Activated naive CD4-positive, alpha-beta T cell treated with anti-CD3 and anti-CD28 coated beads, Interleukin-2, amount 50 U/mL, for 24 hours (primary cell): ENCODE measurements around the gene CACNA1I.

Experiments used
- H3K27ac Mint-ChIP-seq: one replicate; pipeline ENCODE4 v1.8.0; 2021; ENCODE audit warnings: mild to moderate bottlenecking, mixed read lengths
- H3K27me3 Mint-ChIP-seq: one replicate; pipeline ENCODE4 v1.8.0; 2021; ENCODE audit warnings: mixed read lengths
- H3K36me3 Mint-ChIP-seq: one replicate; pipeline ENCODE4 v1.8.0; 2021; ENCODE audit warnings: mixed read lengths
- H3K4me1 Mint-ChIP-seq: one replicate; pipeline ENCODE4 v1.8.0; 2021; ENCODE audit warnings: mixed read lengths
- H3K4me3 Mint-ChIP-seq: one replicate; pipeline ENCODE4 v1.8.0; 2021; ENCODE audit warnings: mild to moderate bottlenecking, mixed read lengths
- H3K9me3 Mint-ChIP-seq: one replicate; pipeline ENCODE4 v1.8.0; 2021; ENCODE audit warnings: mixed read lengths

CACNA1I gene

GRCh38 chr22:39556970-39557841, 13.3 kb upstream of the CACNA1I start:
- Mint-ChIP-seq H3K4me1 (peaks cover 7% of the 10 kb centered on the region), H3K27me3 (peaks cover 9% of the 10 kb centered on the region), H3K36me3 (no peaks in the 10 kb centered on the region), H3K9me3 (no peaks in the 10 kb centered on the region), H3K4me3 (peak overlapping the region; percentile 81), H3K27ac (peak overlapping the region; percentile 86)

GRCh38 chr22:39558254-39558727, 12.3 kb upstream of the CACNA1I start:
- Mint-ChIP-seq H3K27me3 (peaks cover 9% of the 10 kb centered on the region), H3K9me3 (no peaks in the 10 kb centered on the region), H3K27ac (no peak overlapping the region), H3K36me3 (no peaks in the 10 kb centered on the region), H3K4me1 (peaks cover 7% of the 10 kb centered on the region), H3K4me3 (peak overlapping the region; percentile 82)

GRCh38 chr22:39558950-39559349, 11.6 kb upstream of the CACNA1I start:
- peaks cover 9% of the 10 kb centered on the region for H3K27me3 Mint-ChIP-seq
- H3K36me3 Mint-ChIP-seq: no peaks in the 10 kb centered on the region
- H3K27ac Mint-ChIP-seq: no peak overlapping the region
- H3K4me1 Mint-ChIP-seq: peaks cover 7% of the 10 kb centered on the region
- H3K9me3 Mint-ChIP-seq: no peaks in the 10 kb centered on the region
- H3K4me3 Mint-ChIP-seq: no peak overlapping the region

- no peak overlapping the region for H3K4me3 Mint-ChIP-seq
- no peaks in the 10 kb centered on the region for H3K9me3 Mint-ChIP-seq
- H3K36me3 Mint-ChIP-seq: no peaks in the 10 kb centered on the region
- peaks cover 7% of the 10 kb centered on the region for H3K4me1 Mint-ChIP-seq
- H3K27ac Mint-ChIP-seq: no peak overlapping the region
- H3K27me3 Mint-ChIP-seq: peaks cover 9% of the 10 kb centered on the region
Measured at GRCh38 chr22:39559456-39560105, 11.0 kb upstream of the CACNA1I start.

- peaks cover 9% of the 10 kb centered on the region for H3K27me3 Mint-ChIP-seq
- no peak overlapping the region for H3K4me3 Mint-ChIP-seq
- no peak overlapping the region for H3K27ac Mint-ChIP-seq
Measured at GRCh38 chr22:39560127-39560526, 10.4 kb upstream of the CACNA1I start.

GRCh38 chr22:39562839-39563489, 7.6 kb upstream of the CACNA1I start:
- Mint-ChIP-seq H3K36me3 (no peaks in the 10 kb centered on the region), H3K9me3 (no peaks in the 10 kb centered on the region), H3K4me3 (no peak overlapping the region)

More at GRCh38 chr22:39560127-39560526, 10.4 kb upstream of the CACNA1I start:
- Mint-ChIP-seq H3K36me3 (no peaks in the 10 kb centered on the region), H3K4me1 (peaks cover 7% of the 10 kb centered on the region), H3K9me3 (no peaks in the 10 kb centered on the region)

GRCh38 chr22:39563571-39564428, 6.8 kb upstream of the CACNA1I start:
- H3K36me3 Mint-ChIP-seq: no peaks in the 10 kb centered on the region
- no peak overlapping the region for H3K27ac Mint-ChIP-seq
- no peak overlapping the region for H3K4me3 Mint-ChIP-seq
- peaks cover 20% of the 10 kb centered on the region for H3K4me1 Mint-ChIP-seq
- H3K9me3 Mint-ChIP-seq: no peaks in the 10 kb centered on the region
- no peaks in the 10 kb centered on the region for H3K27me3 Mint-ChIP-seq

More at GRCh38 chr22:39562839-39563489, 7.6 kb upstream of the CACNA1I start:
- Mint-ChIP-seq H3K27ac (no peak overlapping the region), H3K4me1 (peaks cover 17% of the 10 kb centered on the region), H3K27me3 (no peaks in the 10 kb centered on the region)

- Mint-ChIP-seq H3K27ac (peak overlapping the region; percentile 44), H3K4me3 (peak overlapping the region; percentile 5)
Measured at GRCh38 chr22:39565414-39565944, 5.1 kb upstream of the CACNA1I start.

GRCh38 chr22:39567135-39567946, 3.2 kb upstream of the CACNA1I start:
- no peaks in the 10 kb centered on the region for H3K9me3 Mint-ChIP-seq
- peak overlapping the region; percentile 17 for H3K4me3 Mint-ChIP-seq
- H3K36me3 Mint-ChIP-seq: no peaks in the 10 kb centered on the region
- no peaks in the 10 kb centered on the region for H3K27me3 Mint-ChIP-seq
- peaks cover 20% of the 10 kb centered on the region for H3K4me1 Mint-ChIP-seq
- peak overlapping the region; percentile 66 for H3K27ac Mint-ChIP-seq

More at GRCh38 chr22:39565414-39565944, 5.1 kb upstream of the CACNA1I start:
- Mint-ChIP-seq H3K27me3 (no peaks in the 10 kb centered on the region), H3K4me1 (peaks cover 20% of the 10 kb centered on the region), H3K9me3 (no peaks in the 10 kb centered on the region), H3K36me3 (no peaks in the 10 kb centered on the region)

GRCh38 chr22:39568278-39568981, 2.1 kb upstream of the CACNA1I start:
- H3K9me3 Mint-ChIP-seq: no peaks in the 10 kb centered on the region
- no peaks in the 10 kb centered on the region for H3K36me3 Mint-ChIP-seq
- H3K4me1 Mint-ChIP-seq: peaks cover 20% of the 10 kb centered on the region
- H3K27ac Mint-ChIP-seq: no peak overlapping the region
- peak overlapping the region; percentile 17 for H3K4me3 Mint-ChIP-seq
- no peaks in the 10 kb centered on the region for H3K27me3 Mint-ChIP-seq

- Mint-ChIP-seq H3K27ac (no peak overlapping the region), H3K36me3 (no peaks in the 10 kb centered on the region), H3K4me3 (no peak overlapping the region), H3K9me3 (no peaks in the 10 kb centered on the region), H3K27me3 (no peaks in the 10 kb centered on the region), H3K4me1 (peaks cover 20% of the 10 kb centered on the region)
Measured at GRCh38 chr22:39569066-39569465, 1.5 kb upstream of the CACNA1I start.

GRCh38 chr22:39570226-39570625, 327 bp upstream of the CACNA1I start:
- no peaks in the 10 kb centered on the region for H3K9me3 Mint-ChIP-seq
- no peaks in the 10 kb centered on the region for H3K36me3 Mint-ChIP-seq
- peaks cover 20% of the 10 kb centered on the region for H3K4me1 Mint-ChIP-seq
- H3K27ac Mint-ChIP-seq: no peak overlapping the region
- no peaks in the 10 kb centered on the region for H3K27me3 Mint-ChIP-seq
- H3K4me3 Mint-ChIP-seq: no peak overlapping the region

GRCh38 chr22:39571538-39571937, 985 bp downstream of the CACNA1I start:
- H3K9me3 Mint-ChIP-seq: no peaks in the 10 kb centered on the region
- H3K27me3 Mint-ChIP-seq: no peaks in the 10 kb centered on the region
- H3K27ac Mint-ChIP-seq: no peak overlapping the region
- H3K36me3 Mint-ChIP-seq: no peaks in the 10 kb centered on the region
- H3K4me3 Mint-ChIP-seq: no peak overlapping the region
- peaks cover 14% of the 10 kb centered on the region for H3K4me1 Mint-ChIP-seq
